ENCODE results near the gene REXO5.

DNA sequence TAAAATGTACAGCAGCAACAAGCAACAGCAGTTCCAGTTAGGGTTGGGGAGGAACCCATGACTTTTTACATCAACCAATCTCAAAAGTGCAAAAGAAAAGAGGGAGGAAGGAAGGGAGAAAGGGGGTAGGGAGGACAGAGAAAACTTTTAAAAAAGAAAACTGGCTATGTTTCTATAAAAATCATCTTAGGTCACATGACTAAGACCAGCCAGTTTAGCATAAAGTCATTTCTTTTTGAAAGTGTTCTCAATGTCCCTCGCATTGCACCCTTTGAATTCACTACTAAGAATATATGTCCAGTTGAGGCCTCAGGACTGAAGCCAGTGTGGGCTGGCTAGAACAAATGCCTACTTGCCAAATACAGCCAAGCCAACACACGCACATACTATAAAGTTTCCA, 64.9 kb downstream of the REXO5 start:
- TF ChIP-seq POLR2A (IDR thresholded peaks at IDR 0.05; ENCODE audit: low read depth, low read length), result no peak
- TF ChIP-seq NR2C2 (IDR thresholded peaks at IDR 0.05; ENCODE audit: borderline replicate concordance, control insufficient read depth, insufficient read length, low read depth), result no peak
- TF ChIP-seq NFYB (IDR thresholded peaks at IDR 0.05; ENCODE audit: insufficient read depth, low read depth, low read length), result no peak
- TF ChIP-seq, protein P1, sequence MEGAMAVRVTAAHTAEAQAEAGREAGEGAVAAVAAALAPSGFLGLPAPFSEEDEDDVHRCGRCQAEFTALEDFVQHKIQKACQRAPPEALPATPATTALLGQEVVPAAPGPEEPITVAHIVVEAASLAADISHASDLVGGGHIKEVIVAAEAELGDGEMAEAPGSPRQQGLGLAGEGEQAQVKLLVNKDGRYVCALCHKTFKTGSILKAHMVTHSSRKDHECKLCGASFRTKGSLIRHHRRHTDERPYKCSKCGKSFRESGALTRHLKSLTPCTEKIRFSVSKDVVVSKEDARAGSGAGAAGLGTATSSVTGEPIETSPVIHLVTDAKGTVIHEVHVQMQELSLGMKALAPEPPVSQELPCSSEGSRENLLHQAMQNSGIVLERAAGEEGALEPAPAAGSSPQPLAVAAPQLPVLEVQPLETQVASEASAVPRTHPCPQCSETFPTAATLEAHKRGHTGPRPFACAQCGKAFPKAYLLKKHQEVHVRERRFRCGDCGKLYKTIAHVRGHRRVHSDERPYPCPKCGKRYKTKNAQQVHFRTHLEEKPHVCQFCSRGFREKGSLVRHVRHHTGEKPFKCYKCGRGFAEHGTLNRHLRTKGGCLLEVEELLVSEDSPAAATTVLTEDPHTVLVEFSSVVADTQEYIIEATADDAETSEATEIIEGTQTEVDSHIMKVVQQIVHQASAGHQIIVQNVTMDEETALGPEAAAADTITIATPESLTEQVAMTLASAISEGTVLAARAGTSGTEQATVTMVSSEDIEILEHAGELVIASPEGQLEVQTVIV (IDR thresholded peaks at IDR 0.05; ENCODE audit: borderline replicate concordance, partially characterized antibody), result no peak
- TF ChIP-seq, protein P2, sequence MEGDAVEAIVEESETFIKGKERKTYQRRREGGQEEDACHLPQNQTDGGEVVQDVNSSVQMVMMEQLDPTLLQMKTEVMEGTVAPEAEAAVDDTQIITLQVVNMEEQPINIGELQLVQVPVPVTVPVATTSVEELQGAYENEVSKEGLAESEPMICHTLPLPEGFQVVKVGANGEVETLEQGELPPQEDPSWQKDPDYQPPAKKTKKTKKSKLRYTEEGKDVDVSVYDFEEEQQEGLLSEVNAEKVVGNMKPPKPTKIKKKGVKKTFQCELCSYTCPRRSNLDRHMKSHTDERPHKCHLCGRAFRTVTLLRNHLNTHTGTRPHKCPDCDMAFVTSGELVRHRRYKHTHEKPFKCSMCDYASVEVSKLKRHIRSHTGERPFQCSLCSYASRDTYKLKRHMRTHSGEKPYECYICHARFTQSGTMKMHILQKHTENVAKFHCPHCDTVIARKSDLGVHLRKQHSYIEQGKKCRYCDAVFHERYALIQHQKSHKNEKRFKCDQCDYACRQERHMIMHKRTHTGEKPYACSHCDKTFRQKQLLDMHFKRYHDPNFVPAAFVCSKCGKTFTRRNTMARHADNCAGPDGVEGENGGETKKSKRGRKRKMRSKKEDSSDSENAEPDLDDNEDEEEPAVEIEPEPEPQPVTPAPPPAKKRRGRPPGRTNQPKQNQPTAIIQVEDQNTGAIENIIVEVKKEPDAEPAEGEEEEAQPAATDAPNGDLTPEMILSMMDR (IDR thresholded peaks at IDR 0.05 in 2 of 3, conservative IDR thresholded peaks at IDR 0.05 in 1 of 3; ENCODE audit: control insufficient read depth in 2 of 3, extremely low read depth in 1 of 3, insufficient read depth in 1 of 3, low read depth in 3 of 3, low read length in 3 of 3), result no peak
- no peak for TF ChIP-seq TCF7 (IDR thresholded peaks at IDR 0.05; ENCODE audit: borderline replicate concordance)
- TF ChIP-seq TBL1XR1 (IDR thresholded peaks at IDR 0.05; ENCODE audit: low read depth, low read length), result no peak
- TF ChIP-seq TAF1 (IDR thresholded peaks at IDR 0.05; ENCODE audit: borderline replicate concordance, low read depth, low read length), result no peak
